Astrocyte of the spinal cord (primary cell): Measurements from ENCODE around the gene COX17.

ENCODE experiments used
- DNase-seq: peaks from one replicate; pipeline ENCODE4 v3.0.0; 2011; ENCODE audit warnings: low read depth, low spot score
- H3K4me3 ChIP-seq: 2 replicates; pipeline ENCODE4 v1.5.1; 2011; ENCODE audit warnings: low read depth, mild to moderate bottlenecking, low read length, moderate library complexity
- in situ Hi-C: cut with HindIII; loops from 2 replicates; pipeline ENCODE4 v1.10.0; 2017; ENCODE audit warnings: low sequenced_read_pairs
- TF ChIP-seq, protein P1 (sequence below): IDR thresholded peaks from 2 replicates; pipeline ENCODE4 v1.5.1; 2012; ENCODE audit warnings: low read depth, mild to moderate bottlenecking, low read length, inconsistent platforms

COX17 gene

GRCh38 chr3:119632216-119632615 lies 45.0 kb downstream of the COX17 start:
- no peak for DNase-seq
- H3K4me3 ChIP-seq: no peak overlapping the region
- TF ChIP-seq, protein P1, sequence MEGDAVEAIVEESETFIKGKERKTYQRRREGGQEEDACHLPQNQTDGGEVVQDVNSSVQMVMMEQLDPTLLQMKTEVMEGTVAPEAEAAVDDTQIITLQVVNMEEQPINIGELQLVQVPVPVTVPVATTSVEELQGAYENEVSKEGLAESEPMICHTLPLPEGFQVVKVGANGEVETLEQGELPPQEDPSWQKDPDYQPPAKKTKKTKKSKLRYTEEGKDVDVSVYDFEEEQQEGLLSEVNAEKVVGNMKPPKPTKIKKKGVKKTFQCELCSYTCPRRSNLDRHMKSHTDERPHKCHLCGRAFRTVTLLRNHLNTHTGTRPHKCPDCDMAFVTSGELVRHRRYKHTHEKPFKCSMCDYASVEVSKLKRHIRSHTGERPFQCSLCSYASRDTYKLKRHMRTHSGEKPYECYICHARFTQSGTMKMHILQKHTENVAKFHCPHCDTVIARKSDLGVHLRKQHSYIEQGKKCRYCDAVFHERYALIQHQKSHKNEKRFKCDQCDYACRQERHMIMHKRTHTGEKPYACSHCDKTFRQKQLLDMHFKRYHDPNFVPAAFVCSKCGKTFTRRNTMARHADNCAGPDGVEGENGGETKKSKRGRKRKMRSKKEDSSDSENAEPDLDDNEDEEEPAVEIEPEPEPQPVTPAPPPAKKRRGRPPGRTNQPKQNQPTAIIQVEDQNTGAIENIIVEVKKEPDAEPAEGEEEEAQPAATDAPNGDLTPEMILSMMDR: no peak
- in situ Hi-C loops: no loop called here

DNA sequence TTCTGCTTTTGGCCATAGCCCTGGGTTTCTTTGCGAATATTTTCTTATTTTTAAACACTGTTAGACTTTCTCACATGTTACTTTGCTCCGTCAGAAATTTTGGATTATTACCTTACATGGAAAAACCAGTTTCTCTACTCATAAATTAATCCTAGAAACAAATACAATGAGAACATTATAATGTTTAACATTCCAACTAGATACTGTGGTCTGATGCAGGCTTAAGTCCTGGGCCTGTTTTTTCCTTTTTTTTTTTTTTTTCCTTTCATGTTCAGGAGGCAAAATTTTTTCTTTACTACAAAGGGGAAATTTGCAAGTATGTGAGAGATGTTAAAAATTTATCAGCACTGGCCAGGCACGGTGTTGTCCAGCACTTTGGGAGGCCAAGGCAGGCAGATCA lies 45.7 kb downstream of the COX17 start:
- H3K4me3 ChIP-seq: no peak overlapping the region
- no peak for DNase-seq
- in situ Hi-C loops: no loop called here
- TF ChIP-seq, protein P1: no peak

DNA sequence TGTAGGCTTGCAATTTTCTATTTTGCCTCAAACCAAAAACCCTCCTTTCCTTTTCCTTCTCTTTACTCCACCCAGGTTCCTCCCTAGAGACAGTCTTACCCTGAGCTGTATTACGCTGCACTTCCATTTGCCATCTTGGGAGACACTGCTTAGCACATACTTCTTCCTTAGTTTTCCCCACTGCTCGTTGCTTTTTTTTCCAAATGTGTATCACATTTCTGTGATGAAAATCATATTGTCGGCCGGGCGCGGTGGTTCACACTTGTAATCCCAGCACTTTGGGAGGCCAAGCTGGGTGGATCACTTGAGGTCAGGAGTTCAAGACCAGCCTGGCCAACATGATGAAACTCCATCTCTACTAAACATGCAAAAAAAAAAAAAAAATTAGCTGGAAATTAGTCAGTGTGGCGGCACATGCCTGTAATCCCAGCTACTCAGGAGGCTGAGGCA lies 46.3 kb downstream of the COX17 start:
- H3K4me3 ChIP-seq: no peak overlapping the region
- in situ Hi-C loops: no loop called here
- TF ChIP-seq, protein P1: no peak
- no peak for DNase-seq

- TF ChIP-seq, protein P1: no peak
- DNase-seq: peak; percentile 46
- in situ Hi-C loops: no loop called here
- H3K4me3 ChIP-seq: no peak overlapping the region
Measured at GRCh38 chr3:119630128-119630879, 46.9 kb downstream of the COX17 start.

DNA sequence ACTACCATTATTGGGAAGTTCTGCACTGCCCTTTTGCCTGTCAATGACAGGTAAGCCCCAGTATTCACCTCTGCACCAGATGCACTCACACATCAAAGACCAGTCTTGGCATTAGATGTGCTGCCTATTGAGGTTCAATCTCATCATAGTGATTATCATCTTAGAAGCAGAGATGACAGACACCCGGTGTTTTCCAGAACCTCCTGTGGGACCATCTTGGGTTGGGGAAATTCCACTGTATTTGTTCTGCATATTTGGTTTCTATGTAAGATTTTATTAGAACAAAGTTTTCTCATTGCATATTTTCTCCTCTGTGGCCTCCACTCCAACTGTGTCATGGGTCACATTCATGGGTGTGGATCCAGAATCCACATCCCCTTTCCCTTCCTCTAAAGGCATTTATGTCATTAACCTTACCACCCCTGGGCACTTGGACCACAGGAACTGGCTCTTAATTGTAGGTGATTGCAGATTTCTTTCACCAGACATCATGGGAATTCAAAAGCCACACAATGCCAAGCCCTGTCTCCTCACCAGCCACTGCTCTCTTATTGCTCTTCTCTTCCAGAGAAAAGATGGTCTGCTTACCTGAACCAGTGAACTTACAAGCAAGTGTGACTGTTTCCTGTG lies 48.3 kb downstream of the COX17 start:
- TF ChIP-seq, protein P1: no peak
- H3K4me3 ChIP-seq: no peak overlapping the region
- DNase-seq: peak; percentile 29
- in situ Hi-C loops: no loop called here

DNA sequence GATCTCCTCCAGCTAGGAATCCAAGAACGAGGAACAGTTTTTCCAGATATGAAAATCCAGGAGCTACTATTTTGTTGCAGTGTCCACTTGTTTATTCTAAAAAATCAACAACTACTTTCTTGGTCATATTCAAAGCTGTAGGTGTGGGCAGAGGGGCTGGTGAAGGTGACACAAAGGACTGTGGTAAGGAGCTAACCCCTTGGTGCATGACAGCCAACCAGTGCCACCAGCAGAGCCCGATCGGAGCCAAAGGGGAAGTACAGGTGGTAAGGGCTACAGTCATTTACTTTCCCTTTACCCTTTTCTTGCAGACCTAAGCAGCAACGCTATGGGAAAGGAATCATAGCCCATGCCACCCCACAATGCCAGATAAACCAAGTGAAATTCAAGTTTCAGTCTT lies 48.8 kb downstream of the COX17 start:
- no peak overlapping the region for H3K4me3 ChIP-seq
- TF ChIP-seq, protein P1: no peak
- no peak for DNase-seq
- in situ Hi-C loops: no loop called here
